Activated CD4-positive, CD25-positive, alpha-beta regulatory T cell treated with anti-CD3 and anti-CD28 coated beads, Interleukin-2, amount 50 U/mL, for 24 hours (primary cell): ENCODE results near the gene EBI3.
"Not testable (repeated sequence)": the region's sequence is repeated elsewhere in the genome, so short reads cannot be mapped to it uniquely, and the experiment has no call there.

Experiments used
- ATAC-seq, 2 donors: fragments of 150-1000 bp; cut with Tn5 transposase; one replicate each; pipeline ENCODE4 v1.10.0; 2021; ENCODE audit warnings: mild to moderate bottlenecking in 1 of 2, moderate library complexity in 1 of 2

Gene EBI3

GRCh38 chr19:4200940-4201542 lies 28.3 kb upstream of the EBI3 start:
- ATAC-seq: no peak

DNA sequence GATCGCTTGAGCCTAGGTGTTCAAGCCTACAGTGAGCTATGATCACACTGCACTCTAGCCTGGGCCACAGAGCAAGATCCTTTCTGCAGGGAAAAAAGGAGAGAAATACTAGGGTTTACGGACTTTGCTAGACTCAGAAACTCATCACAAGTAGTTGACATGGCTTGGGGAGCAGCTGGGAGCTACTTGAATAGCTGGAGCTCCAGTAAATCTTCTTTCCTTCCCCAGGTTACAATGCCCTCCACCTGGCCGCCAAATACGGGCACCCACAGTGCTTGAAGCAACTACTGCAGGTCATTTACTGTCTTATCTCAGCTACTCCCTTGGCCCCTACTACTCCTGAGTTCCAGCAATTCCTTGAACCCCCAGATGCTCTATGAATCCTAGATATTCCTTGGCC lies 27.5 kb upstream of the EBI3 start:
- no peak for ATAC-seq

DNA sequence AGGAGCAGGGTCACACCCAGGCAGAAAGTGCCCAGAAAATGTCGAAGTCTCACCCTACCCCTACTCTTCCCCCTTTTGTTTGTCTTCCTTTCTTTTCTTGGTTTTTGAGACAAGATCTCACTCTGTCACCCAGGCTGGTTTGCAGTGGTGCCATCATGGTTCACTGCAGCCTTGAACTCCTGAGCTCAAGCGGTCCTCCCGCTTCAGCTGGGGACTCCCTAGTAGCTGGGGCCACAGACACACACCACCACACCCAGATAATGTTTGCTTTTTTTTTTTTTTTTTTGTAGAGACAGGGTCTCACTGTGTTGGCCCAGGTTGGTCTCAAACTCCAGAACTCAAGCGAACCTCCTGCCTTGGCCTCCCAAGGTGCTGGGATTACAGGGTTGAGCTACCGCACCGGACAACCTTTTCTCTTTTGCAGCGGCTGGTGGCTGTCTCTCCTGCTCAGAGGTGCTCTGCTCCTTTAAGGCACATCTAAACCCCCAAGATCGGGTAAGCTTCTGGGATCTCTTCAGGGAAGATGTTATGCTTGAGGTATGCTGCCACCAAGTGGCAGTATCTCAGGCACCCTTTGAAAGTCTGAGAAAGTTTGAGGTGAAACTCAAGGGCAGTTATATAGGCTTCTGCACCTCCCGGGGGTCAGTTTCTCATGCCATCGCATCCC lies 22.4 kb upstream of the EBI3 start:
- no peak for ATAC-seq

DNA sequence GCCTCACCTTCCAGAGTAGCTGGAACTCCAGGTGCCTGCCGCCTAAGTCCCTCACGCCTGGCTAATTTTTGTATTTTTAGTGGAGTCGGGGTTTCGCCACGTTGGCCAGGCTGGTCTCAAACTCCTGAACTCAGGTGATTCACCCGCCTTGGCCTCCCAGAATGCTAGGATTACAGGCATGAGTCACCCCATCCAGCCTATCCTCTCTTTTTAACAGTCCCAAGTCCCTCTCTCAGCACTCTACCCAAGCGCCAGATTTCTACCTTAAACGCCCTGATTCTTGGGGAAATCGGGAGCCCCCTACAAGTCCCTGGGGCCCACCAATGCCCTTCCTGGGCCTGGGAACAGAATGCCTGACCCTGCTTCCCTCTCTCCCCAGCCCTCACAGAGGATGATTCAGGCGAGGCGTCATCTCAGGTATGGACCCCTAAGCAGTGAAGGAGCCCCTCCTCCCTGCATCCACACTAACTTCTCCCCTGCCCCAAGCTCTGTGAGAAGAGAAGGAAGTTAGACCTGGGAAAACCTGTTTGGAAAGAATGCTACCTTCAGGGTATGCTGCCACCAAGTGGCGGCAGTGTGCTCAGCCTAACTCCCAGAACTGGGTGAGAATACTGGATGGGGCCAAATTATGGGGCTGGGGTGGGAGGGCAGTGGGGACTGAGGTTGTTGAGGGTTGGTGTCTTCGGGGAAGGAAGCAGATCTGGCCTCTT lies 20.8 kb upstream of the EBI3 start:
- no peak for ATAC-seq

- no peak for ATAC-seq
Measured at GRCh38 chr19:4210166-4210731, 19.1 kb upstream of the EBI3 start.

GRCh38 chr19:4213116-4213515 lies 16.2 kb upstream of the EBI3 start:
- no peak for ATAC-seq

- ATAC-seq: no peak
Measured at GRCh38 chr19:4215807-4216206, 13.5 kb upstream of the EBI3 start.

DNA sequence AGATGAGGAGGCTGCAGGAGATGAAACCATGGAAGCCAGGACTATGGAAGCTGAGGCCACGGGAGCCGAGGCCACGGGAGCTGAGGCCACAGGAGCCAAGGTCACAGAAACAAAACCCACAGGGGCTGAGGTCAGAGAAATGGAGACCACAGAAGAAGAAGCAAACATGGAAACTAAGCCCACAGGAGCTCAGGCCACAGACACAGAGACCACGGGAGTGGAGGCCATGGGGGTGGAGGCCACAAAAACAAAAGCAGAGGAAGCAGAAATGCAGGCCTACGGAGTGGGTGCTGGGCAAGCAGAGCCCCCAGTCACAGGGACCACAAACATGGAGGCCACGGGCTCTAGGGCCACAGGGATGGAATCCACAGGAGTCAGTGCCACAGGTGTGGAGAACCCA lies 12.5 kb upstream of the EBI3 start:
- ATAC-seq: no peak

DNA sequence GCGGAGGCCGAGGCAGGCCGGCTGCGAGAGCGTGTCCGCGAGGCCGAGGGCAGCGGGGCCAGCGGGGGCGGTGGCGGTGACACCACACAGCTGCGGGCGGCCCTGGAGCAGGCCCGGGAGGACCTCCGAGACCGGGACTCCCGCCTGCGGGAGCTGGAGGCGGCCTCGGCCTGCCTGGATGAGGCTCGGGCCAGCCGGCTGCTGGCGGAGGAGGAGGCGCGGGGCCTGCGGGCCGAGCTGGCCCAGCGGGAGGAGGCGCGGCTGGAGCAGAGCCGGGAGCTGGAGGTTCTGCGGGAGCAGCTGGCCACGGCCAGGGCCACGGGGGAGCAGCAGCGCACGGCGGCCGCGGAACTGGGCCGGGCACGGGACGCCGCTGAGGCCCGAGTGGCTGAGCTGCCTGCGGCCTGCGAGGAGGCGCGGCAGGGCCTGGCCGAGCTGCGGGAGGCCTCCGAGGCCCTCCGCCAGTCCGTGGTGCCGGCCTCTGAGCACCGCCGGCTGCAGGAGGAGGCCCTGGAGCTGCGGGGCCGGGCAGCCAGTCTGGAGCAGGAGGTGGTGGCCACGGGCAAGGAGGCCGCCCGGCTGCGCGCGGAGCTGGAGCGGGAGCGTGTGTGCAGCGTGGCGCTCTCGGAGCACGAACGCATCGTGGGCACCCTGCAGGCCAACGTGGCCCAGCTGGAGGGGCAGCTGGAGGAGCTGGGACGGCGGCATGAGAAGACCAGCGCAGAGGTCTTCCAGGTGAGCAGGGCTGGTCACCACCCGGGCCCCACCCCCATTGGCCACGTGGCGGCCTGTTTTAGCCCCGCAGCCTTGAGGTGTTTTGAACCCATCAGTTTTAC lies 11.7 kb upstream of the EBI3 start:
- ATAC-seq: no peak

- ATAC-seq: not testable (repeated sequence)
Measured at GRCh38 chr19:4218523-4218922, 10.8 kb upstream of the EBI3 start.

DNA sequence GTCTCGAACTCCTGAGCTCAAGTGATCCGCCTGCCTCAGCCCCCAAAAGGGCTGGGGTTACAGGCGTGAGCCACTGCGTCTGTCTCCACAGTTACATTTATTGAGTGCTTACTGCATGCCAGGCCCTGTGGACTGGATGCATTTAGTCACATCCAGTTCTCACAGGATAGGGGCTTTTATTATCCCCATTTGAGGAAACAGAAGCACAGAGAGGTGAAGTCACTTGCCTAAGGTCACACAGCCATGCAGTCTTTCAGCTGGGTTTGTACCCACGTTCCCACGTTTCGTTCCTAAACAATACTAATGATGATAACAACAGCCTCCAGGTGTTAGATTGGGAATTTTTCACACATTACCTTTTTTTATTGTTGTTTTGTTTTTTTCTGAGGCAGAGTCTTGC lies 9.1 kb upstream of the EBI3 start:
- ATAC-seq: no peak

GRCh38 chr19:4224470-4224869 lies 4.9 kb upstream of the EBI3 start:
- no peak for ATAC-seq

GRCh38 chr19:4225885-4226284 lies 3.4 kb upstream of the EBI3 start:
- no peak for ATAC-seq

DNA sequence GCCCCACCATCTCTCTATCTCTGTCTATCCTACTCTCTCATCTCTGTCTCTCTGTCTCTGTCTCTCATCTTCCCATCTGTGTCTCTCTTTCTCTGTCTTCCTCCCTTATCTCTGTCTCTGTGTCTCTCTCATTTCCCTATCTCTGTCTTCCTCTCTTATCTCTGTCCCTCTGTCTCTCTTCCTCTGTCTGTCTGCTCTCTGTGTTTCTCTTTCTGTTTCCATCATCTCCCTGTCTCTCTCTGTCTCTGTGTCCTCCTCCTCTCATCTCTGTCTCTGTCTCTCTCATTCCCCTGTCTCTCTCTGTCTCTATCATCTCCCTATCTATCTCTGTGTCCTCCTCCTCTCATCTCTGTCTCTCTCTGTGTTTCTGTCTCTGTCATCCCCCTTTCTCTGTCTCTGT lies 1.6 kb upstream of the EBI3 start:
- ATAC-seq: no peak

GRCh38 chr19:4228765-4229178 lies 551 bp upstream of the EBI3 start:
- no peak for ATAC-seq

DNA sequence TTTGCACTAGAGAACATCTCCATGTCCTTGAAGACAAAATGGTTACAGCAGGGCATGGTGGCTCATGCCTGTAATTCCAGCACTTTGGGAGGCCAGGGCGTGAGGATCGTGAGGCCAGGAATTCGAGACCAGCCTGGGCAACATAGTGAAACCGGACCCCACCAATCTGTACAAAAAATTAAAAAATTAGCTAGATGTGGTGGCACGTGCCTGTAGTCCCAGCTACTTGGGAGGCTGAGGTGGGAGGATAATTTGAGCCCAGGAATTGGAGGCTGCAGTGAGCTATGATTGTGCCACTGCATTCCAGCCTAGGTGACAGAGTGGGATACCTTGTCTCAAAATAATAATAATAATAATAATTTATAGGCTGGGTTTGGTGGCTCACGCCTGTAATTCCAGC lies 914 bp downstream of the EBI3 start:
- ATAC-seq: not testable (repeated sequence)

DNA sequence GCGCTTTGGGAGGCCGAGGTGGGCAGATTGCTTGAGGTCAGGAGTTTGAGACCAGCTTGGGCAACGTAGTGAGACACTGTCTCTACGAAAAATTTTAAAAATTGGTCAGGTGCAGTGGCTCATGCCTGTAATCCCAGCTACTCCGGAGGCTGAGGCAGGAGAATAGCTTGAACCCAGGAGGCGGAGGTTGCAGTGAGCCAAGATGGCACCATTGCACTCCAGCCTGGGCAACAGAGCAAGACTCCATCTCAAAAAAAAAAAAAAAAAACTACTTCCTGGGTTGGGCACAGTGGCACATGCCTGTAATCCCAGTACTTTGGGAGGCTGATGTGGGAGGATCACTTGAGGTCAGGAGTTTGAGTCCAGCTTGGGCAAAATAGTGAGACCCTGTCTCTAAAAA lies 2.2 kb downstream of the EBI3 start:
- not testable (repeated sequence) for ATAC-seq

GRCh38 chr19:4232139-4232538 lies 2.8 kb downstream of the EBI3 start:
- ATAC-seq: not testable (repeated sequence)

DNA sequence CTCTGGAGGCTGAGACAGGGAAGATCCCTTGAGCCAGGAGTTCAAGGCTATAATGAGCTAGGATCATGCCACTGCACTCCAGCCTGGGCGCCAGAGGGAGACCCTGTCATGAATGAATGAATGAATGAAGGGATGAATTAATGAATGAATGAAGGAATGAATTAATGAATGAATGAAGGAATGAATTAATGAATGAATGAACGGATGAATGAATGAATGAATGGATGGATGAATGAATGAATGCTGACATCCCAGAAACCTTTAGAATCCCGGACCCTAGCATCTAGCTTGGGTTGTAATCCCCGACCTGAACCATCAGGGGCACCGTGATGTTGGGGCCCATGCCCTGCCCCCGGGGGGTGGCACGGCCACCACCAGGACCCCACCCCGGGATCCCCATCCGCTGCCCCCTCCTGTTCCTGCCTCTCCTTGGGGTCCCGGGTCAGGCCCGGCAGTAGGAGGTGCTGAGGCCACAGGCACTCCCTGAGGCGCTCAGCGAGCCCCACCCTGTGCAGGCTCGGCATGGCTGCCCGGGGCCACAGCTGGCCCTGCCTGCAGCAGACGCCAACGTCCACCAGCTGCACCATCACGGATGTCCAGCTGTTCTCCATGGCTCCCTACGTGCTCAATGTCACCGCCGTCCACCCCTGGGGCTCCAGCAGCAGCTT lies 3.4 kb downstream of the EBI3 start:
- ATAC-seq: no peak

DNA sequence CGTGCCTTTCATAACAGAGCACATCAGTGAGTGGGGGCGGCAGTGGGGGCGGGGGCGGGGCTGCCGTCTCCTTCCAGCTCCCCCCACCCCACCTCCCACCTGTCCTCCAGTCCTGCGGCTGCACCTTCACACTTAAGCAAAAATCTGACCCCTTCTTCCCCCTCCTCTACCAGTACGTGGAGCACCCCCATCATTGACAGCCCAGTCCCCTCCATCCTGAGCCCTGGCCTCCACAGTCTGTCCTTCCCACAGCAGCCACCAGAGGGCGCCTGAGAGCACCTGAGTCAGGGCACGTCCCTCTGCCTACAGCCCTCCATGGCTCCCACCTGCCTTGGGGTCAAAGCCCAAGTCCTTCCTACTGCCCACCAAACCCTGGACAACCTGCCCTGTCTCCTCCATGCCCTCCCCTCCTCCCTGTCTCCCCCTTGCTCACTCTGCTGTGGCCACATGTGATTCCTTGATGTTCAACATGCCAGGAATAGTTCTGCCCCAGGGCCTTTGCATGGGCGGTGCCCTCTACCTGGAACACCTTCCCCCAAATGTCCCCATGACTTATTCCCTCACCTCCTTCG lies 4.0 kb downstream of the EBI3 start:
- ATAC-seq: peak; percentile 21 to 24

GRCh38 chr19:4234142-4234861 lies 5.0 kb downstream of the EBI3 start:
- ATAC-seq: no peak
